ENCODE results near the gene ERFL.

GRCh38 chr19:41965106-41965505, 36.9 kb upstream of the ERFL start:
- no peak for TF ChIP-seq CTCF (IDR thresholded peaks at IDR 0.05; ENCODE audit: insufficient read depth, low read length)
- TF ChIP-seq, protein P1, sequence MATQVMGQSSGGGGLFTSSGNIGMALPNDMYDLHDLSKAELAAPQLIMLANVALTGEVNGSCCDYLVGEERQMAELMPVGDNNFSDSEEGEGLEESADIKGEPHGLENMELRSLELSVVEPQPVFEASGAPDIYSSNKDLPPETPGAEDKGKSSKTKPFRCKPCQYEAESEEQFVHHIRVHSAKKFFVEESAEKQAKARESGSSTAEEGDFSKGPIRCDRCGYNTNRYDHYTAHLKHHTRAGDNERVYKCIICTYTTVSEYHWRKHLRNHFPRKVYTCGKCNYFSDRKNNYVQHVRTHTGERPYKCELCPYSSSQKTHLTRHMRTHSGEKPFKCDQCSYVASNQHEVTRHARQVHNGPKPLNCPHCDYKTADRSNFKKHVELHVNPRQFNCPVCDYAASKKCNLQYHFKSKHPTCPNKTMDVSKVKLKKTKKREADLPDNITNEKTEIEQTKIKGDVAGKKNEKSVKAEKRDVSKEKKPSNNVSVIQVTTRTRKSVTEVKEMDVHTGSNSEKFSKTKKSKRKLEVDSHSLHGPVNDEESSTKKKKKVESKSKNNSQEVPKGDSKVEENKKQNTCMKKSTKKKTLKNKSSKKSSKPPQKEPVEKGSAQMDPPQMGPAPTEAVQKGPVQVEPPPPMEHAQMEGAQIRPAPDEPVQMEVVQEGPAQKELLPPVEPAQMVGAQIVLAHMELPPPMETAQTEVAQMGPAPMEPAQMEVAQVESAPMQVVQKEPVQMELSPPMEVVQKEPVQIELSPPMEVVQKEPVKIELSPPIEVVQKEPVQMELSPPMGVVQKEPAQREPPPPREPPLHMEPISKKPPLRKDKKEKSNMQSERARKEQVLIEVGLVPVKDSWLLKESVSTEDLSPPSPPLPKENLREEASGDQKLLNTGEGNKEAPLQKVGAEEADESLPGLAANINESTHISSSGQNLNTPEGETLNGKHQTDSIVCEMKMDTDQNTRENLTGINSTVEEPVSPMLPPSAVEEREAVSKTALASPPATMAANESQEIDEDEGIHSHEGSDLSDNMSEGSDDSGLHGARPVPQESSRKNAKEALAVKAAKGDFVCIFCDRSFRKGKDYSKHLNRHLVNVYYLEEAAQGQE (IDR thresholded peaks at IDR 0.05; ENCODE audit: insufficient replicate concordance, low read depth), result no peak
- no peak for TF ChIP-seq SPI1 (IDR thresholded peaks at IDR 0.05; ENCODE audit: borderline replicate concordance, low read depth)
